HepG2 (cell line): Measurements from ENCODE around the gene ABCA4. TPM values are rescaled to one million over a fixed set of nuclear protein-coding genes. Genes with fewer than 3 reads are reported as not detected.

Source experiments
- ARID4A ChIP-seq: sonication (generic); formaldehyde crosslinking; IDR thresholded peaks from 2 replicates; pipeline ENCODE4 v1.5.0; 2020; ENCODE audit warnings: mild to moderate bottlenecking, missing genetic modification reagents, borderline replicate concordance
- GATAD1 ChIP-seq: IDR thresholded peaks from 2 replicates; pipeline ENCODE4 v1.6.1; 2016; ENCODE audit warnings: missing genetic modification reagents, missing compliant biosample characterization
- KLF16 ChIP-seq, 2 experiments: sonication (generic) in 1 of 2; formaldehyde crosslinking in 1 of 2; IDR thresholded peaks; 2 replicates each; pipeline versions ENCODE4 v1.6.1 to v1.8.0; 2016 to 2023; ENCODE audit warnings: missing genetic modification reagents in 2 of 2, missing compliant biosample characterization in 1 of 2
- KLF9 ChIP-seq: IDR thresholded peaks from 2 replicates; pipeline ENCODE4 v1.6.1; 2016; ENCODE audit warnings: low read depth
- MYPOP ChIP-seq: sonication (generic); formaldehyde crosslinking; IDR thresholded peaks from 2 replicates; pipeline ENCODE4 v1.8.1; 2023; ENCODE audit warnings: mild to moderate bottlenecking, moderate library complexity, missing genetic modification reagents
- NKX3-1 ChIP-seq: sonication (generic); formaldehyde crosslinking; IDR thresholded peaks from 2 replicates; pipeline ENCODE4 v1.5.0; 2020; ENCODE audit warnings: missing genetic modification reagents
- PHF21A ChIP-seq: sonication (generic); formaldehyde crosslinking; IDR thresholded peaks from 2 replicates; pipeline ENCODE4 v1.5.0; 2020; ENCODE audit warnings: mild to moderate bottlenecking, missing genetic modification reagents
- POLR2A ChIP-seq, 2 experiments: IDR thresholded peaks; 2 replicates each; pipeline ENCODE4 v1.6.1; 2011; ENCODE audit warnings: low read depth in 2 of 2, low read length in 2 of 2, mild to moderate bottlenecking in 1 of 2, moderate library complexity in 1 of 2; ENCODE audit not compliant: insufficient read depth in 1 of 2
- SNAI1 ChIP-seq: sonication (generic); formaldehyde crosslinking; IDR thresholded peaks from 2 replicates; pipeline ENCODE4 v1.5.0; 2020; ENCODE audit warnings: mild to moderate bottlenecking, missing genetic modification reagents, borderline replicate concordance
- SNAPC4 ChIP-seq: sonication (generic); formaldehyde crosslinking; IDR thresholded peaks from 2 replicates; pipeline ENCODE4 v1.4.0; 2020; ENCODE audit warnings: mild to moderate bottlenecking, missing genetic modification reagents
- ZBTB8A ChIP-seq: sonication (generic); formaldehyde crosslinking; IDR thresholded peaks from 2 replicates; pipeline ENCODE4 v1.4.0; 2020; ENCODE audit warnings: mild to moderate bottlenecking, low read depth, missing genetic modification reagents, borderline replicate concordance
- ZNF34 ChIP-seq: sonication (generic); formaldehyde crosslinking; IDR thresholded peaks from 2 replicates; pipeline ENCODE4 v1.4.0; 2020; ENCODE audit warnings: mild to moderate bottlenecking, missing genetic modification reagents, borderline replicate concordance
- ZNF546 ChIP-seq: sonication (generic); formaldehyde crosslinking; conservative IDR thresholded peaks from 2 replicates; pipeline ENCODE4 v1.8.1; 2023; ENCODE audit warnings: mild to moderate bottlenecking, missing genetic modification reagents
- ZNF761 ChIP-seq: sonication (generic); formaldehyde crosslinking; conservative IDR thresholded peaks from 2 replicates; pipeline ENCODE4 v1.4.0; 2020; ENCODE audit warnings: mild to moderate bottlenecking, missing genetic modification reagents
- polyA plus RNA-seq, 8 experiments: library from polyadenylated mRNA; depleted of rRNA in 3 of 8; stranded (reverse) in 7 of 8; unstranded in 1 of 8; fragments of >200 nt; fragmentation: Illumina TruSeq in 4 of 8; extraction: Trizol in 4 of 8; gene quantifications; 2 replicates each; pipeline versions ENCODE4 v1.2.1 to v1.2.3, GENCODE V29; 2011 to 2016; ENCODE audit warnings: low read depth in 4 of 8, missing spikeins in 1 of 8, mixed read lengths in 1 of 8; ENCODE audit not compliant: insufficient read depth in 1 of 8
- total RNA-seq, 5 experiments: library from RNA; depleted of rRNA; stranded (reverse); fragments of >200 nt; fragmentation: Illumina TruSeq; extraction: Trizol; gene quantifications; 2 replicates each; pipeline ENCODE4 v1.2.3, GENCODE V29; 2016; ENCODE audit warnings: low read depth in 1 of 5

Gene ABCA4
- total and polyA plus RNA-seq, 2 of the 13 experiments (the other 11 are each of a cell fraction or from before 2014, with no cell fraction given) = 0.24 to 0.67 TPM

- TF ChIP-seq SNAPC4 (CRISPR knock-in tag) (peak; percentile 61; the same call in 1 of the 2 replicates), KLF9 (CRISPR knock-in tag) (0 out of 2 replicates have a peak, but pooled peaks have one; percentile 44), POLR2A (IDR thresholded peaks at IDR 0.05; ENCODE audit: insufficient read depth in 1 of 2, low read depth in 2 of 2, low read length in 2 of 2) (no peak), ZNF761 (CRISPR knock-in tag) (peak; percentile 85), ZNF34 (CRISPR knock-in tag) (no peak), MYPOP (CRISPR knock-in tag) (peak; percentile 83), NKX3-1 (CRISPR knock-in tag) (no peak), ARID4A (CRISPR knock-in tag) (peak; percentile 56; the same call in 1 of the 2 replicates), PHF21A (CRISPR knock-in tag) (peak; percentile 93), ZBTB8A (0 out of 2 replicates have a peak, but pooled peaks have one; percentile 35), ZNF546 (CRISPR knock-in tag) (no peak), KLF16 (CRISPR knock-in tag; IDR thresholded peaks at IDR 0.05) (peak in 1 of 2 experiments; percentile 66; a peak in 1 of 4 replicates), SNAI1 (CRISPR knock-in tag) (peak; percentile 88), GATAD1 (CRISPR knock-in tag) (peak; percentile 54; the same call in 1 of the 2 replicates)
Observed at GRCh38 chr1:93979718-93980319, 141.1 kb downstream of the ABCA4 start (continued).
